CD4-positive, alpha-beta T cell treated with Interleukin-4 for 4 hours (primary cell): ENCODE measurements around the gene FAT3.

Experiments
- DNase-seq: peaks from one replicate; pipeline ENCODE4 v3.0.0-alpha.2; 2020

The FAT3 gene

GRCh38 chr11:92224407-92225124 lies at the start of gene FAT3:
TSS of gene FAT3 (plus strand) at chr11:92224818. CDS start at chr11:92352113, 127,295 bp downstream.
- no peak for DNase-seq

GRCh38 chr11:92179017-92179670 lies 45.5 kb upstream of the FAT3 start:
- no peak for DNase-seq

GRCh38 chr11:92180226-92180625 lies 44.4 kb upstream of the FAT3 start:
- no peak for DNase-seq

- DNase-seq = no peak
Observed at GRCh38 chr11:92180664-92181251, 43.9 kb upstream of the FAT3 start.

GRCh38 chr11:92190535-92191206 lies 33.9 kb upstream of the FAT3 start:
- DNase-seq = no peak

GRCh38 chr11:92192141-92192540 lies 32.5 kb upstream of the FAT3 start:
- no peak for DNase-seq

- no peak for DNase-seq
Observed at GRCh38 chr11:92198268-92198667, 26.4 kb upstream of the FAT3 start.

GRCh38 chr11:92199991-92200390 lies 24.6 kb upstream of the FAT3 start:
- no peak for DNase-seq

GRCh38 chr11:92204731-92205130 lies 19.9 kb upstream of the FAT3 start:
- no peak for DNase-seq

GRCh38 chr11:92206441-92206840 lies 18.2 kb upstream of the FAT3 start:
- no peak for DNase-seq

GRCh38 chr11:92211576-92212167 lies 12.9 kb upstream of the FAT3 start:
- no peak for DNase-seq

- no peak for DNase-seq
Observed at GRCh38 chr11:92212530-92212929, 12.1 kb upstream of the FAT3 start.

- DNase-seq = no peak
Observed at GRCh38 chr11:92216789-92217188, 7.8 kb upstream of the FAT3 start.

- DNase-seq = no peak
Observed at GRCh38 chr11:92219476-92219875, 5.1 kb upstream of the FAT3 start.

- DNase-seq = no peak
Observed at GRCh38 chr11:92222701-92223100, 1.9 kb upstream of the FAT3 start.

GRCh38 chr11:92224054-92224406 lies 588 bp upstream of the FAT3 start:
- no peak for DNase-seq

- DNase-seq = no peak
Observed at GRCh38 chr11:92225125-92225567, 528 bp downstream of the FAT3 start.

GRCh38 chr11:92225568-92226330 lies 1.1 kb downstream of the FAT3 start:
- DNase-seq = no peak

GRCh38 chr11:92226331-92227229 lies 2.0 kb downstream of the FAT3 start:
- DNase-seq = no peak

- no peak for DNase-seq
Observed at GRCh38 chr11:92227230-92227814, 2.7 kb downstream of the FAT3 start.
